Kidney capillary endothelial cell (primary cell): ENCODE data around the gene ALK.

Experiments
- DNase-seq: peaks from one replicate; pipeline ENCODE4 v3.0.0-alpha.2; 2018; ENCODE audit warnings: low spot score

ALK gene

DNA sequence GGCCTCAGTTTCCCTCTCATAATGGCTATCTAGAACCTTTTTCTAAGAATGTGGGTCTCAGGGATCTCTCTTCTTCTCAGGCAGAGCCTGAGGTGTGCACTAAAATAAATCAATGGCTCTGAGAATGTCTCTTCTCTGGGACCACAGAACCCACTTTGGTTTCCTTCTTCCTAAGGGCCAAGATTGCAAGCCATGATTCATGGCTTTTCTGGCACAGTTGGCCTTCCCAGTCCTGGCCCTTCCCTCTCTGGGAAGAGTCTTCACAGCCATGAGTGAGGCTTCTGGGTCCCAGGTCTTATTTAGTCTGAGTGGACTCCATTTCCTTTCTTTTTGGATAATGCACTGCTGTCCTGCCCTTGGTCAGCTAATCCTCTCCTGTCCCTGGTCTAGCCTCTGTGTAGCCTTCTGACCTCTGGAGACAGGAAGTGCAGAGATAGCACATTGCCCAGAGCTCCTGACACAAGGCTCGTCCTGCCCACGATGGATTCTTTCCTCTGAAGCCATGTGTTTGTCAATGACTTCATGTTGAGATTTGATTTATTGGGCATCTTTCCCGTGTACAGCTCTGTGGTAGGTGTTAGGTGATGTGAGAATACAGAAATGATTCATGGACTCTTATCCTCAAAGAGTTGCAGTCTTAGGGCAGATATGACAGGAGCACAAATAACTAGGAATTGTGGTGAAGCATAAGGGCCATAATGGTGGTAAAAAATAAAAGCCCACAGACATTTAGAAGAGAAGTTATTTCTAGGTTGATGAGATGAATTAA lies 561.2 kb downstream of the ALK start:
- no peak for DNase-seq

- no peak for DNase-seq
Observed at GRCh38 chr2:29353403-29353991, 567.9 kb downstream of the ALK start.

GRCh38 chr2:29351916-29352591 lies 569.3 kb downstream of the ALK start:
- no peak for DNase-seq

DNA sequence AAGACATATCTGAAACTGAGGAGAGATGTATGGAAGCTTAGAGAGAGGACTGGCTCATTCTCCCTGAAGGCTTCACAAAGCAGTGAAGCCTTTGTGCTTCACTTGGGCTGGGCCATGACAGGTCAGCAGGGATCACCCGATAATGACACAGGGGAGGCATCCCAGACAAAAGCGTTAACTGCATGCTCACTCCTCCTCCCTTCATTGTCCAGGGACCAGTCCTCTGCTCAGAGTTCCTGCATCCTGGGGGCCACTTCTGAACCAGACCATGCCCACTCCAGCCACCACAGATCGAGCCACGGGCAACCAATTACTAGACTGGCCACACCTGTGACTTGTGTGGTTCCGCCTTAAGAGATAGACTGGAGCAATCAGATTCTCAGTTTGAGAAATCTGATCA lies 570.1 kb downstream of the ALK start:
- DNase-seq = no peak

DNA sequence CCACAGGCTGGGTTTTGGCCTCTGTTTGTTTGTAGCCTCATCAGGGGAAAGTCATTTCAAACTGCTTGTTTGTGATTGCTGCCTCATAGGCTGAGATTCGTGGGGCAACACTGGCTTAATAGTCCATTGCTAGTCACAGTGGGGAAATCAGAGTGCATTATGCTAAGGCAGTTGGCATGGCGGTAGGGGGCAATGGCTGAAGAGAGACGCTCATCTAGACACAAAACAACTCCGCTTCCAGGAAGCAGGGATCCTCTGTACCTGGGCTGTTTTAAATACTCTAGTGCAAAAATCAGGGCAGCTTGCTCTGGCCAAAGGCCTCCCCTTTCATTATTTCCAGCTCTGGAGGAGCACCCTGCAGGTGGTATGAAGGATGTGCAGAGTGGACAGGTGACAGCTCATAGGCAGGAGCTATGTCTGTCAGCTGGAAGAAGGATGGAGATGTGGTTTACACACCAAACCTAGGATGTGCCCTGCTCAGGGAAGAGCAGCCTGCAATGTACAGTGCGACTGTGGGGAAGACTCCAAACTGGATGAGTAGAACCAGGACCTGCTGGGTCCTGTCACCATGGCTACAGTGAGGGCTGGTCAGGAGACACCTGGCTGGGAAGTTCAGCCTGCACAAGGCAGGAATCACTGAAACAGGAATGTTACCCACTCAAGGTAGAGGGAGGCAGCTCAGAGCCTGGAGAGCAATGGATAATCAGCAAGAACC lies 571.9 kb downstream of the ALK start:
- no peak for DNase-seq

DNA sequence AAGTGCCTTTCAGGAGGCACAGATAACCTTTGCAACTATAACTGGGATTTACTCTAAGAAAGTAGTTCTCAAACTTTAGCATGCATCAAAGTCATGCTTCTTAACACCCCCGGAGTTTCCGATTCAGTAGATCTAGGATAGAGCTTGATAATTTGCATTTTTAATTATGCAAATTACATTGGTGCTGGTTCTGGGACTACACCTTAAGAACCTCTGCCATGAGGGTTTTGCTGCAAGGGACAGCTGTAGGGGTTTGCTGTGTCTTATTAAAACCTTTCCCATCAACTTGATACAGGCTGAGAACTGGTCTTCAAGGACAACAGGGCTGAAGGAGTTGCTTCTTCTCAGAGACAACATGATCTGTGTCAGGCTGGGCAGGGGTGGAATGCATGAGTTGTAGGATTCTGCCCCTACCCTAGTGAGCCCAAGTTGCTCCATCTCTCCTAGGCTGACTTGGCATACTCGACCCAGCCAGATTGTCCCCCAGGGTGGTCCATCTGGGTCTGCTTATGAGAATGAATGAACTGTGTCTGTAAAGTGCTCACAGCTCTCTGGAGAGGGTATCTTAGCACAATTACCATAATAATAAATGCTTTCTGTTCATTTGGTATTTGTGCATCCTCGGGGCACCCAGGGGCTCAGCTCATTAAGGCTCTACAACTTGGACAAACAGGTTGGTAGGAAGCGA lies 573.5 kb downstream of the ALK start:
- DNase-seq = no peak

DNA sequence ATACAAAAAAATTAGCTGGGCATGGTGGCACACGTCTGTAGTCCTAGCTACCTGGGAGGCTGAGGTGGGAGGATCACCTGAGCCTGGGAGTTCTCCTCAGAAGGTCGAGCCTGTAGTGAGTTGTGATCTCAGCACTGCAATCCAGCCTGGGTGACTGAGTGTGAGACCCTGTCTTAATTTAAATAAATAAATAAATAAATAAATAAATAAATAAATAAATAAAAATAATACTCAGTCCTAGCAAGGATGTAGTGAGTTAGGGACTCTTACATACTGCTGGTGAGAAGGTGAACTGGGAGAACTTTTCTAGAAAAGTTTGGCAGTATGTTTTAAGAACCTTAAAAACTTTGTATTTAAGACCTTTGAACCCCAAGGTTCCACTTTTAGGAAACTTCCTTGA lies 576.1 kb downstream of the ALK start:
- no peak for DNase-seq

DNA sequence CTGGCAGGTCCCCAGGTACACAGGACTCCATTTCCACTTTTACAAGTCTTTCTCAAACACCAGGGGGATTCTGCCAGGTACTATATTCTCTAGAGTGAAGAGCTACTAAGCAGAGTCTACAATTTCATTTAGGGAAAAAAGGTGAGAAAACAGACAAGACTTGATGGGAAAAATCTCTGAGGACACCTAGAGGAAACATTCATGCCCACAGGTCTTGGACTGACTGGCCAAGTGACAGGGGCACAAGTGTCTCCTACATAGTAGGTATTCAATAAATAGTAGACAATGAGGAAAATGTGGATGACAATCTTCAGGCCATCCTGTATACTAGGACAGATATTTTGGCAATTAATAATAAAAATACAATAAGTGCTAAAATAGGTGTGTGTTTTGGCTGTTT lies 577.6 kb downstream of the ALK start:
- DNase-seq = no peak

GRCh38 chr2:29336341-29337241 lies 584.8 kb downstream of the ALK start:
- no peak for DNase-seq

GRCh38 chr2:29335396-29335795 lies 586.0 kb downstream of the ALK start:
- DNase-seq = no peak

DNA sequence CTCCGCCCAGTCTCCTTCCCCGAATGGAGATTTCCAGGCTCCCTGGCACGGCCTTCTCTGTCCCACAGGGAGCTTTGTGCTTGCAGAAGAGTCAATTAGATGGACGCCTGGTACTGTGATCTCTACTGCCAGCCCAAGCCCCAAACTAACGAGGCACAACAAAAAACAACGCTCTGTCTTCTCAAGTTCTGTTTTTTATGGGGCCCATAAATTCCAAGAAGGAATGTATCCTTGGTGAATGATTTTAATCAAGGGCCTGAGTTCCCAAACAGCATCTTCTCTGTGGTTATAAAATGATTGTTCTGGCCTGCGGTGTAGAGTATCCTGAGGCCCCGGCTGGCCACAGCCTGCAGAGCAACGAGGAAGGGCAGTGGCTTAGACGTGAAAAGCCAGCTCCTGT lies 586.7 kb downstream of the ALK start:
- no peak for DNase-seq

- no peak for DNase-seq
Observed at GRCh38 chr2:29332540-29332939, 588.8 kb downstream of the ALK start.

DNA sequence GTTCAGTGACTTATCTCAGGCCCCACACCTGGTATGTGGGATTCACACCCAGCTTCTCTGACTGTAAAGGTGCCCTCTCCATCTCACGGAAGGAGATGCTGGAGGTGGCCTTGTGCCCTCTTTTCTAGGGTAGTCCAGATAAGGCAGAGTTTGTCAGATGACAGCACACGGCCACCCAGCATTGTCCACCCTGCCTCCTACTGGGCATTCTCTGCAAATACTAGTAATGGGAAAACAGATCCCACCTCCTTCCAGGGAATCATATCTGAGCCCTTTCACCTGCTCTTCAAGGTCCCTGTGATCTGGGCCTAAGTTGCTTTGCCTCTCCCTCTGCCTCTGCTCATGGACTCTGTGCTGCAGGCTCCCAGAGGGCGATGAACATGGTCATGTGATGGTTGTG lies 591.5 kb downstream of the ALK start:
- DNase-seq = no peak

DNA sequence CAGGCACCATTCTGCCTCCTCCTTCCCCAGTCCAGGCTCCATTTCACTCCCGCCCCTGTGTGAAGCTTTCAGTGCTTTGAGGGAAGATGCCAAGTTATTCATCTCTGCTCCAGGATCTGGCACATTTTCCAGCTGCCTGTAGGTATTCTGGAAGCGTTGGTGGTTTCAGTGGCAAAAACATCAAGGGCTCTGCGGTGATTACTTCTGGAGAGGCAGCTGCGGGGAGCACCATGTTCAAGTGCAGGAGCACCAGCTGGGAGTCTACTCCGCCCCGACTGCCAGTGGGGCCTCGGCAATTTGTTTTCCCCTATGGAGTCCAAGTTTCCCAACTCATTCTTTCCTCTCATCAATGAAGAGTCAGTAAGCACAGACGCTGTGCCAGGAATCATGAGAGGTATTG lies 594.5 kb downstream of the ALK start:
- DNase-seq = no peak

- DNase-seq = no peak
Observed at GRCh38 chr2:29325544-29325943, 595.8 kb downstream of the ALK start.

GRCh38 chr2:29323961-29324360 lies 597.4 kb downstream of the ALK start:
- DNase-seq = peak; percentile 46

DNA sequence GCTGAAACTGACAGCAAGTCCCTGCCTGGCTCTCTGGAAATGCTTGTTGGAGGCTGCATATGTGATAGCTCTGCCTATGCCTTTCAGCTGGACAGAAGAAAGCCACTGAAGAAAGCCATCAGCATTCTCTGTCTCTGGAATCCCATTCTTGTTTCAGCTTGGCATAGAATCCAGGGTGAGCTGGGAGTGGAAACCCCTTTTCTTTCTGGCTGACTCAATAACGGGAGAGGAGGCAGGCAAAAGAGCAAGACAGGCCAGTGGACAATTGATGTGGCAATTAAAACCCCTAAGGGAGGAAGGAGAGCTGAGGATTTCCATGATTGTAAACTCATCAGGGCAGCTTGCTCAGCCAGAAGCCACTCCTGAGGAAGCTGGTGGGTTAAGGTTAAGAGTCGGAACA lies 598.1 kb downstream of the ALK start:
- DNase-seq = no peak

GRCh38 chr2:29322011-29322410 lies 599.4 kb downstream of the ALK start:
- DNase-seq = peak; percentile 84

GRCh38 chr2:29317801-29318485 lies 603.4 kb downstream of the ALK start:
- no peak for DNase-seq

DNA sequence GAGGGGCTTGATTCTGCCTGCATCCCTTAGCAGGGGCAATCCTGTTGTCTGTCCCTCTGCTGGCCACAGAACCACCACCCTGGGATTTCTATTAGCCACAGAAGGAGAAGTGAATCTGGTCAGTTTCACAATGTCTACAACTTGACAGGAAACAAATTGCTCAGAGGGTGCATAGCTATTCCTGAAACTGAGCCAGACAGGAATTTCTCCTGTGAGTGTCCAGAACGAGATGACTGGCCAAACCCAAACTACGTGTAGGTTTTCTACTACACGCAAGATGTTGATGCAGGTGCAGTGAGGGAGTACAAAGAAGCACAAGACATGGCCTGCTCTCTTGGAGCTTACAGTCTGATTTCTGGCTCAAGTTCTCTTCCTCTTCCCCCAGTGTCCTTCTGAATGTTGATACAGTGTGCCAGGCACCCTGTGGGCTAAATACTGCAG lies 604.3 kb downstream of the ALK start:
- DNase-seq = peak; percentile 70
